ENCODE measurements around the gene CPOX. TPM values are rescaled to one million over a fixed set of nuclear protein-coding genes. Genes with fewer than 3 reads are reported as not detected.

Gene CPOX
- total RNA-seq, 1 experiment from 2014 or later: 24.7 TPM

GRCh38 chr3:98532275-98532637 is 61.2 kb downstream of the CPOX start:
- Histone ChIP-seq H2AFZ (ENCODE audit: low read length) (no peak overlapping the region), H2BK20ac (ENCODE audit: low read depth, low read length, poor library complexity, severe bottlenecking) (no peak overlapping the region), H3K27ac (ENCODE audit: insufficient read length, low read depth, low read length) (no peak overlapping the region), H2BK12ac (ENCODE audit: insufficient read length, low read depth, low read length) (no peak overlapping the region), H3K4ac (ENCODE audit: low read depth, low read length) (no peak overlapping the region), H2BK15ac (ENCODE audit: low read depth, low read length) (no peak overlapping the region), H3K9ac (ENCODE audit: extremely low read depth, insufficient read length, low read length) (no peak overlapping the region), H3K27me3 (ENCODE audit: insufficient read depth, low read length) (no peaks in the 10 kb centered on the region), H3K79me2 (ENCODE audit: insufficient read depth, low read length) (no peaks in the 10 kb centered on the region), H3K23ac (ENCODE audit: insufficient read length, low read depth, low read length) (no peak overlapping the region), H4K20me1 (ENCODE audit: control insufficient read depth, insufficient read depth, insufficient read length) (no peaks in the 10 kb centered on the region), H3K56ac (ENCODE audit: insufficient read length, low read depth, low read length) (no peak overlapping the region), H3K9me3 (ENCODE audit: control insufficient read depth, low read depth, low read length) (no peaks in the 10 kb centered on the region), H4K91ac (ENCODE audit: insufficient read length, low read depth, low read length) (no peak overlapping the region), H3K14ac (ENCODE audit: insufficient read depth, low read length) (no peak overlapping the region), H3K4me2 (ENCODE audit: insufficient read depth, insufficient read length, low read length) (no peak overlapping the region), H3K4me1 (ENCODE audit: insufficient read depth, low read length) (no peaks in the 10 kb centered on the region), H3T11ph (ENCODE audit: low read length) (no peak overlapping the region), H2AK5ac (ENCODE audit: insufficient read length, low read length) (no peak overlapping the region), H4K5ac (ENCODE audit: insufficient read length, low read depth, low read length) (no peak overlapping the region), H2BK120ac (ENCODE audit: low read depth, low read length, poor library complexity, severe bottlenecking) (no peak overlapping the region), H3K79me1 (ENCODE audit: insufficient read depth, low read depth, low read length, poor library complexity, severe bottlenecking) (no peaks in the 10 kb centered on the region), H3K18ac (ENCODE audit: insufficient read length, low read depth, low read length) (no peak overlapping the region), H3K23me2 (ENCODE audit: insufficient read length, low read depth, low read length, poor library complexity, severe bottlenecking) (no peaks in the 10 kb centered on the region), H2BK5ac (ENCODE audit: insufficient read length, low read length) (no peak overlapping the region), H4K8ac (replicated peaks; ENCODE audit: insufficient read length, low read depth, low read length) (no peak overlapping the region)
- no peak overlapping the region for H3K27ac Mint-ChIP-seq
- no peaks in the 10 kb centered on the region for H3K36me3 Mint-ChIP-seq (ENCODE audit: insufficient read depth in 1 of 3, low read depth in 3 of 3)
- H3K27me3 Mint-ChIP-seq (ENCODE audit: low read depth): no peaks in the 10 kb centered on the region
- no CpG with 5 or more reads among the region's 5 CpGs for WGBS (ENCODE audit: extremely low coverage, insufficient read length, low lambda C conversion rate)
- H3K4me3 Mint-ChIP-seq: no peak overlapping the region
- peaks cover 4 to 5% of the 10 kb centered on the region in 2 experiments; a peak in 3 of 4 replicates for H3K4me1 Mint-ChIP-seq
- no peak for DNase-seq
- TF ChIP-seq CTCF (conservative IDR thresholded peaks at IDR 0.05): no peak
- no peaks in the 10 kb centered on the region for H3K9me3 Mint-ChIP-seq

Measured in H9 (cell line).